ENCODE measurements around the gene NT5DC2. TPM values are rescaled to one million over a fixed set of nuclear protein-coding genes. Genes with fewer than 3 reads are reported as not detected.
A peak's percentile ranks its signal among the peaks of the same experiment; 100 is the strongest.

The NT5DC2 gene
- total RNA-seq, 3 donors from 2014 or later (not counting 1 experiment from before 2014, with no cell fraction given), result 2.2 to 10.7 (median 2.2) TPM

DNA sequence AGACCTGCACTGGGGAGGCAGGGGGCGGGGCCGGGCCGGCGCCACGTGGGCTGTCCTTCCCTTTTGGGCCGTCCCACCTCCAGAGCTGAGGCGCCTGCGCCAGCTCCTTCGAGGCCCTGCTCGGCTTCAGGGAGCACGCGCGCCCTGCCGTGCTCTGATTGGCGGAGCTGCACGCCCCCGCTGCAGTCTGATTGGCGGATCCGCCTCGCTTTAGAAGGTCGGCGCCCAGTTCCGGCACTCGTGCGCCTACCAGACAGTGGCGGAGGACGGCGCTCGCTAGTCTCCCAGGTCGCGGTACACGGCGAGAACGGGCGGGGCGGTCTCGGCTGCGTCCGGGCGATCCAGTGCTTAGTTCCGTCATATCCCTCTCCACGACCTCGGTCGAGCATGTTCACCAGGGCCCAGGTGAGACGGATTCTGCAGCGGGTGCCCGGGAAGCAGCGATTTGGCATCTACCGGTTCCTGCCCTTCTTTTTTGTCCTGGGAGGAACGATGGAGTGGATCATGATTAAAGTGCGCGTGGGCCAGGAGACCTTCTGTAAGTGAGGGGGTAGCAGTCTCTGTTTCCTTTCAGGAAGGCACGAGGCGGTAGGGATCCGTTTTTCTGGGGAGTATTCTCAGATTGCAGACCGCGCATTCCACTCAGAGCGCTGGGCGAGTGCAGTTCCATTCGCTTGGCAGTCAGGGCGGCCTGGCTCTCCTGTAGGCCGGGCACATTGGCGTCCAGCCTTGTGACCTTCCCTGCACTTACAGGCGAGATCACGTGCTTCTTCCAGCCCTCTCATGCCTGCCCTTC is 2.9 kb upstream of the NT5DC2 start, which contains the start of gene UQCC5:
UQCC5 (plus strand) TSS at position 237 of the 796 bp plus-strand sequence; CDS start at position 388, 151 bp downstream.
- Mint-ChIP-seq H3K9me3 (no peaks in the 10 kb centered on the region), H3K4me1 (peaks cover 42 to 52% of the 10 kb centered on the region in 2 donors), H3K36me3 (no peaks in the 10 kb centered on the region), H3K4me3 (peak within 1 kb of the TSS; percentile 98), H3K27ac (peak within 1 kb of the TSS; percentile 95 to 96), H3K27me3 (ENCODE audit: low read depth in 2 of 2) (no peaks in the 10 kb centered on the region)
- Histone ChIP-seq H3K4me3 (ENCODE audit: low read length) (peak within 1 kb of the TSS; percentile 94), H3K9me3 (ENCODE audit: control insufficient read depth, insufficient read depth, low read length) (no peaks in the 10 kb centered on the region), H3K27me3 (ENCODE audit: control insufficient read depth, insufficient read depth, low read length) (no peaks in the 10 kb centered on the region), H3K27ac (ENCODE audit: low read length) (peak within 1 kb of the TSS; percentile 83), H3K4me1 (ENCODE audit: control insufficient read depth, insufficient read depth, low read length) (peaks cover 49% of the 10 kb centered on the region), H3K36me3 (ENCODE audit: control insufficient read depth, insufficient read depth, low read length) (peaks cover 7% of the 10 kb centered on the region)
- whole genome bisulfite sequencing (ENCODE audit: insufficient coverage), result under 1% methylated on average over 65 of the region's 65 CpGs
- peak; percentile 88 to 96 (median 91) for ATAC-seq
- TF ChIP-seq, protein P1, sequence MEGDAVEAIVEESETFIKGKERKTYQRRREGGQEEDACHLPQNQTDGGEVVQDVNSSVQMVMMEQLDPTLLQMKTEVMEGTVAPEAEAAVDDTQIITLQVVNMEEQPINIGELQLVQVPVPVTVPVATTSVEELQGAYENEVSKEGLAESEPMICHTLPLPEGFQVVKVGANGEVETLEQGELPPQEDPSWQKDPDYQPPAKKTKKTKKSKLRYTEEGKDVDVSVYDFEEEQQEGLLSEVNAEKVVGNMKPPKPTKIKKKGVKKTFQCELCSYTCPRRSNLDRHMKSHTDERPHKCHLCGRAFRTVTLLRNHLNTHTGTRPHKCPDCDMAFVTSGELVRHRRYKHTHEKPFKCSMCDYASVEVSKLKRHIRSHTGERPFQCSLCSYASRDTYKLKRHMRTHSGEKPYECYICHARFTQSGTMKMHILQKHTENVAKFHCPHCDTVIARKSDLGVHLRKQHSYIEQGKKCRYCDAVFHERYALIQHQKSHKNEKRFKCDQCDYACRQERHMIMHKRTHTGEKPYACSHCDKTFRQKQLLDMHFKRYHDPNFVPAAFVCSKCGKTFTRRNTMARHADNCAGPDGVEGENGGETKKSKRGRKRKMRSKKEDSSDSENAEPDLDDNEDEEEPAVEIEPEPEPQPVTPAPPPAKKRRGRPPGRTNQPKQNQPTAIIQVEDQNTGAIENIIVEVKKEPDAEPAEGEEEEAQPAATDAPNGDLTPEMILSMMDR (IDR thresholded peaks at IDR 0.05), result no peak
- DNase-seq, result peak; percentile 95 to 99
- intact Hi-C loops (cut with micrococcal nuclease), result loop anchor here (5.0 kb wide), 1 partner anchor 79 kb away; the partner anchor contains the start of gene NISCH

DNA sequence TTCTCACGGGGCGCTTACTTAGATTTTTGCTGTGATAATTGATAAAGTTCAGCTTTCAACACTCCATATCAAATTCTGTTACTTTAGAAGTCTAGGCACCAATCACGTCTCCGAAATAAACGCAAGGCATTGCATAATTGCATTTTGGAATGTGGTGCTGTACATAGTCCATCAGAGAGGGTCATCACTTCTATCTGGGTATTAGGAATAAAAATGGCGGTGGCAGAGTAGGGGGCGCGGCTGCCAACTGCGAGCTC is 2.4 kb upstream of the NT5DC2 start:
- Histone ChIP-seq H3K9me3 (ENCODE audit: control insufficient read depth, insufficient read depth, low read length) (no peaks in the 10 kb centered on the region), H3K27me3 (ENCODE audit: control insufficient read depth, insufficient read depth, low read length) (no peaks in the 10 kb centered on the region), H3K27ac (ENCODE audit: low read length) (no peak overlapping the region), H3K4me3 (ENCODE audit: low read length) (peak overlapping the region; percentile 12), H3K36me3 (ENCODE audit: control insufficient read depth, insufficient read depth, low read length) (peaks cover 2% of the 10 kb centered on the region), H3K4me1 (ENCODE audit: control insufficient read depth, insufficient read depth, low read length) (peaks cover 49% of the 10 kb centered on the region)
- peak overlapping the region; percentile 95 to 96 for H3K27ac Mint-ChIP-seq
- ATAC-seq (no peak), DNase-seq (no peak)
- H3K36me3 Mint-ChIP-seq, result no peaks in the 10 kb centered on the region
- H3K9me3 Mint-ChIP-seq, result no peaks in the 10 kb centered on the region
- TF ChIP-seq, protein P1 (IDR thresholded peaks at IDR 0.05), result no peak
- peaks cover 42 to 52% of the 10 kb centered on the region in 2 donors for H3K4me1 Mint-ChIP-seq
- 6% methylated on average over 7 of the region's 9 CpGs for WGBS (ENCODE audit: insufficient coverage)
- H3K4me3 Mint-ChIP-seq, result peak overlapping the region; percentile 98
- intact Hi-C loops (cut with micrococcal nuclease), result loop anchor here (5.0 kb wide), 1 partner anchor 79 kb away; the partner anchor contains the start of gene NISCH
- no peaks in the 10 kb centered on the region for H3K27me3 Mint-ChIP-seq (ENCODE audit: low read depth in 2 of 2)

- DNase-seq, result peak in 1 of 2 donors; percentile 14
- Histone ChIP-seq H3K27ac (ENCODE audit: low read length) (no peak overlapping the region), H3K9me3 (ENCODE audit: control insufficient read depth, insufficient read depth, low read length) (no peaks in the 10 kb centered on the region), H3K4me3 (ENCODE audit: low read length) (peak overlapping the region; percentile 12), H3K4me1 (ENCODE audit: control insufficient read depth, insufficient read depth, low read length) (peaks cover 49% of the 10 kb centered on the region), H3K36me3 (ENCODE audit: control insufficient read depth, insufficient read depth, low read length) (no peaks in the 10 kb centered on the region), H3K27me3 (ENCODE audit: control insufficient read depth, insufficient read depth, low read length) (no peaks in the 10 kb centered on the region)
- 94% methylated on average over 19 of the region's 19 CpGs for WGBS (ENCODE audit: insufficient coverage)
- no peak for ATAC-seq
- TF ChIP-seq, protein P1 (IDR thresholded peaks at IDR 0.05), result no peak
- peak overlapping the region; percentile 98 for H3K4me3 Mint-ChIP-seq
- H3K36me3 Mint-ChIP-seq, result no peaks in the 10 kb centered on the region
- peak overlapping the region; percentile 95 to 96 for H3K27ac Mint-ChIP-seq
- intact Hi-C loops (cut with micrococcal nuclease), result loop anchor here (5.0 kb wide), 1 partner anchor 78 kb away; the partner anchor contains the start of gene NISCH
- no peaks in the 10 kb centered on the region for H3K9me3 Mint-ChIP-seq
- H3K27me3 Mint-ChIP-seq (ENCODE audit: low read depth in 2 of 2), result no peaks in the 10 kb centered on the region
- H3K4me1 Mint-ChIP-seq, result peaks cover 42 to 52% of the 10 kb centered on the region in 2 donors
These were observed 1.9 kb upstream of the NT5DC2 start for GRCh38 chr3:52535411-52536111.
